NCI-H2196 treated with DMSO at 0.1 percent for 48 hours (cell line): ENCODE measurements around the gene C1orf167.

Source experiments
- DNase-seq: peaks from one replicate; lab custom pipeline; 2025; ENCODE audit not compliant: unreplicated experiment; lab: John Stamatoyannopoulos, UW

The C1orf167 gene

DNA sequence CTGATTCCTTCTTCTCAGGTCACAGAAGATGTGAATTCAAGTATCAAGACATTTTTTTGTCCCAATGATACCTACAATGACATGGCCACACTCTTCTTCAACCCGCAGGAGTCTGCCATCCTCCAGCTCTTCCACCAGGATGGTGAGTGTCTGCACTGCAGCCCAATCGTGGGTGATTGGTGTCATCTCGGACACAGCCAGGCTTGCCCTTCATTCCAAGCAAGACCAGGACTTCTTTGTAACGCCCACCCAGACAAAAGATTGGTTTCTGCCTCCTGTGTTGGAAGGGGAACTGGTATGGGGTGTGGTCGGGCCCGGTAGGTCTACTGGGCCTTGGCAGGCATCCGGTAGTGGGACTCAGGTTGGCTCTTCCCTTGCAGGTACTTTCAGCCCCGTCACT, 71.5 kb downstream of the C1orf167 start:
- no peak for DNase-seq

DNA sequence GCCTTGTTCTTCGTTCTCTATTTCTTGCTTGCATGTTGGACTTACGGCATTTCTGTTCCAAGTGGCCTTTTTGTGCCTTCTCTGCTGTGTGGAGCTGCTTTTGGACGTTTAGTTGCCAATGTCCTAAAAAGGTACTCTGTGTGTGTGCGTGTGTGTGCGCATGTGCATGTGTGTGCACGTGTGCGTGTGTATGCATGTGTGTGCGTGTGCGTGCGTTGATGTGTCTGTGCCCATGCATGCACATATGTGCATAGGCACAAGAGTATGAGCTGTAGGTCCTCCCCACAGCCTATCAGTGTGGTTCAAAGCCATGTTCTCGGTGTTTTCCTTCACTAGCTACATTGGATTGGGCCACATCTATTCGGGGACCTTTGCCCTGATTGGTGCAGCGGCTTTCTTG, 71.9 kb downstream of the C1orf167 start:
- no peak for DNase-seq

DNA sequence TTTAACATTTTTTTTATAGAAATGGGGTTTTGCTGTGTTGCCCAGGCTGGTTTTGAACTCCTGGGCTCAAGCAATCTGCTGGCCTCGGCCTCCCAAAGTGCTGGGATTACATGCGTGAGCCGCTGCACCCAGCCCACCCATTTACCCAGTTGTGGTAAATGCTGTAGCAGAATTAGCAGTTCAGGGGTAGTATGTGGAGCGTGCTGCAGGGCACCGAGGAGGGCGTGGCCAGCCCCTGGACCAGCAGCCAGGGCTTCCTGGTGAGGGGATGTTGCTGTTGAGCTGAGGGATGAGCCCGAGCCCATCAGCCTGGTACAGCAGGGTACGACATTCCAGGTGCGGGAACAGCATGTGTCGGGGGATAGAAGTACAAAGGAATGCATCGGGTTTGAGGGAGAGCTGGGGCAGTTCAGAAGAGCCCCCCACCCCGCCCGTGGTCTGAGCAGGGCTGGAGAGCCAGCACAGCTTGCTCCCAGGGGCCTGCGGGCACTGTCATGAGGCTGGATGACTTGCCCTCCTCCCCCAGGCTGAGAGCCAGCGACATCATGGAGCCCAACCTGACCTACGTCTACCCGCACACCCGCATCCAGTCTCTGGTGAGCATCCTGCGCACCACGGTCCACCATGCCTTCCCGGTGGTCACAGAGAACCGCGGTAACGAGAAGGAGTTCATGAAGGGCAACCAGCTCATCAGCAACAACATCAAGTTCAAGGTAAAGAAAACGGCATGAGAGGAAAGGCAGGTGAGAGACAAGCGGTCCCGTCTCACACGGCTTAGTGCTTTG, 73.6 kb downstream of the C1orf167 start:
- DNase-seq, result no peak

DNA sequence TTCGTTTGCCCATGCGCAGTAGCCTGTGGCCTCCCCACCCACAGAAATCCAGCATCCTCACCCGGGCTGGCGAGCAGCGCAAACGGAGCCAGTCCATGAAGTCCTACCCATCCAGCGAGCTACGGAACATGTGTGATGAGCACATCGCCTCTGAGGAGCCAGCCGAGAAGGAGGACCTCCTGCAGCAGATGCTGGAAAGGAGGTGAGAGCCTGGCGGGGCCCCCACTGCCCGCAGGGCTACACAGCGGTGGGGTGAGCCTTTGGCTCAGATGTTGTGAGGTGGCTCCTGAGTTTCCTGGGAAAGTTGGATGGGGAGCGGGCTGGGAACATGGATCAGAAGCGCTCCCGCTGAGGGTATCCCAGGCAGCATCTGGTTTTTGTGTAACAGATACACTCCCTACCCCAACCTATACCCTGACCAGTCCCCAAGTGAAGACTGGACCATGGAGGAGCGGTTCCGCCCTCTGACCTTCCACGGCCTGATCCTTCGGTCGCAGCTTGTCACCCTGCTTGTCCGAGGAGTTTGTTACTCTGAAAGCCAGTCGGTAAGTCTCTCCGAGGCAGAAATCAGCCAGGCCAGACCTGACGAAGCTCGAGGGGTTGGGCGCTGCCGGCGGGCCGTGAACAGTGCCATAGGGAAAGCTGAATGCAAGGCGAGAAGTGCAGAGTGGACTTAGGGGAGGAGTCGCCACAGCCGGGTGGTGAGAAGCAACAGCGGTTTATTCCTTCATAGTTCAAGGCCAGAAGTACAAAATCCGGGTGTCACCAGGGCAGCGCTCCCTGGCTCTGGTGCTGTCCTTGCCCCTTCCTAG, 75.2 kb downstream of the C1orf167 start:
- no peak for DNase-seq

DNA sequence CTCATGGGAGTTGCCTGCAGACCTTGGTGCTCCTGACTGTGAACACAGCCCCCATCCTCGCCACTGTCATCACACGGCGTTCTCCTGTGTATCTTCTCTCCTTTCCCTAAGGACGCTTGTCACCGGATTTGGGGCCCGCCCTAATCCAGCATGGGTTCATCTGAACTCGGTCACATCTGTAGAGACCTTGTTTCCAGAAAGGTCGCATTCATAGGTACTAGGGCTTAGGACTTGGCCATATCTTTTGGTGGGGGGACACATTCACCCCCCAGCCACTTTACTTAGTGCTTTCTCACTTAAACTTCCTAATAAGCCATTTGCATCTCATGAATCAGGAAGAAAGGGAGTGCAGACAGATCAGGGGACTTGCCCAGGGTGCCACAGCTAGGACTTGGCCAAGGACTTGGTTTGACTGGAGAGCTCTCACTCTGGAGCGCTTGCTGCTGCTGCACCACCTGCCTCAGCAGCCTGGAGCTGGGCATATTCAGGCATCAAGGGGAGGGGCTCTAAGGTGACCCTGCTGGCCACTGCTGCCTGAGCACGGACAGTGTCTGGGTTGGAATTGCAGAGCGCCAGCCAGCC, 75.9 kb downstream of the C1orf167 start:
- DNase-seq, result no peak

DNA sequence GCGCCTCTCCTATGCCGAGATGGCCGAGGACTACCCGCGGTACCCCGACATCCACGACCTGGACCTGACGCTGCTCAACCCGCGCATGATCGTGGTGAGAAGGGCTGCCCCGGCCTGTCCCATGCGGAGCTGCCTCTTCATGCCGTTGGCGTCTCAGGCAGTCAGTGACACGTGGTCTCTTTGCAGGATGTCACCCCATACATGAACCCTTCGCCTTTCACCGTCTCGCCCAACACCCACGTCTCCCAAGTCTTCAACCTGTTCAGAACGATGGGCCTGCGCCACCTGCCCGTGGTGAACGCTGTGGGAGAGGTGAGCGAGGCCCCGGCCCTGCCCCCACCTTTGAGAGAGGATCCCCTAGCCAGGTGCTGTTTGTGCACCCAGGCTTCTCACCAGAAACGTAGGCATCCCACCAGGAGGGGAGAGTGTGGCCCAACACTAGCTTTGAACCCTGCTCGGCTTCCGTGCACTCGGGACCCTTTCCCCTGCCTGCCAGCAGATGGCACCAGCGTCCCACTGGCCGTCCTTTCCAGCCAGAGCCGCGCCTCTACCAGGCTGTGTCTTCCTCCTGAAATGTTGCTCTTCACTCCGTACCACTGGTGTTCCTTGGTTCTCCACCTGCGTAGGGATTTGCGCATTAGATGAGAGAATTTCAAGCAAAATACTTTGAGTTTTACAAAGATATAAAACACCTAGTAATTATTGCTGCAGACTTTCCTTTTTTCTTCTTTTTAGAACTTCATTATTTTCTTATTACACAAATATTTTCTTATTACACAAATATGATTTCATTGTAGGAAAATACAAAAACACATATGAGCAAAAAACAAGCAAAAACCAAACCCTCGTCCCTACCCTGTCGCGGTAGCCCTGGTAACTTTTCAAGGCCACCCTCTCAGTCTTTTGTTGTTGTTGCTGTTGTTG, 76.6 kb downstream of the C1orf167 start:
- peak; percentile 39 for DNase-seq
